OCI-LY1 (cell line): Measurements from ENCODE around the gene SLC25A18.

Experiments used
- CTCF ChIP-seq: fragments of 200-600 bp; sonication (generic), shearing (Covaris generic); IDR thresholded peaks from 2 replicates; pipeline ENCODE4 v1.5.1; 2017; ENCODE audit warnings: mild to moderate bottlenecking, antibody characterized with exemption, low read length, moderate library complexity, mixed read lengths
- EZH2 ChIP-seq: fragments of 200-600 bp; sonication (generic), shearing (Covaris generic); IDR thresholded peaks from 2 replicates; pipeline ENCODE4 v1.8.0; 2017; ENCODE audit warnings: borderline replicate concordance, mixed run types, mild to moderate bottlenecking, antibody characterized with exemption, low read length, moderate library complexity, mixed read lengths

- TF ChIP-seq CTCF (no peak), EZH2 (no peak)
Measured at GRCh38 chr22:17569971-17570511, 6.7 kb downstream of the SLC25A18 start.
